Activated CD4-positive, alpha-beta T cell treated with anti-CD3 and anti-CD28 coated beads for 4 hours (primary cell): ENCODE measurements around the gene SPRED2.
A peak's percentile ranks its signal among the peaks of the same experiment; 100 is the strongest.

Experiments used
- DNase-seq, 2 donors: peaks; one replicate each; pipeline ENCODE4 v3.0.0-alpha.2; 2020

SPRED2 gene

DNA sequence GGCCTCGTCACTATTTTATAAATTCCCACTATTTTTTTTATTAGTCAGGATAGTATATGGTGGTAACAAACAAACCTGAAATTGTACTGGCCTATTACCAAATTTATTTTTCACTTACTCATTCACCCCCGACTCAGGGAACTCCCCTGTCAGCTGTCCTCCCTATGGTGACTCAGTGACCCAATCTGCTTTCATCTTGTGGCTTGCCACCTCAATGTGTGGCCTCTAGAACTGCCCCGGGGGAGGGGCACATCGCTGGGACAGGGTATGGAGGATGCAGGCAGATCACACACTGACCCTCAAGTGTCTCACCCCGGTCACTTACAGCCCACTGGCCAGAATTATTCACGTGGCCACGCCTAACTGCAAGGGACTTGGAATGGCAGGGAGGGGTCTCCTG, 133.2 kb downstream of the SPRED2 start:
- peak in 1 of 2 donors; percentile 21 for DNase-seq

DNA sequence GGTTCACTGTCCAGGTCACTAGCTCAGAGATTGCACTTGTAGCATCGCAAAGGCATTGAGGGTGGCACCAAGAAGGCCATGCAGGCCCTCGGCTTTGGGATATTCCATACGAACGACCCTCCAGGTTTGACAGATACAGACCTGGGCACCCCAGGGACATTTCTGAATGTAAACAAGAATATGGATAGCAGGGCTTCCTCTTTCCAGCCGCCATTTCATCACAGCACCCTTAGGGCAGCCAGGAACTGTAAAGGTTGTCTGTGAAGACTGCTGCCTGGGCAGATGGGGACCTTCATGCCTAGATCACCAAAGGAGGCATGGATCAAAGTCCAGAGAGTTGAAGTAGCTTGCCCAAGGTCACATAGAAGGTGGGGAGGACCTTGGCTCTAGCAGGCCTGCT, 134.3 kb downstream of the SPRED2 start:
- DNase-seq = no peak

DNA sequence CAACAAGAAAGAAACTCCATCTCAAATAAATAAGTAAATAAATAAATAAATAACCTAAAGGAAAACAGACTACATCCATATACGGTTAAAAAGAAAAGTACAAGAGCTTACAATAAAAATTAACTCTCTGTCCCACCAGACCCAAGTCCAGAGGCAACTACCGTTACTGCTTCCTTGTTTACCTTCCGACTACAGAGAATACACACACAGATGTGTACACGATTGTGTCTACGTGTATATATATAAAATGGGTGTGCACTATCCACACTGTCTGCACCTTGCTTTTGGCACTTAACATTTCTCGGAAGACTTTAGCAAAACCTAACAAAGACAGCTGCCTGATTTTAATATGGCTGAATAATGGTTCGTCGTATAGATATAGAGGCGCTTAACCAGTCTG, 134.9 kb downstream of the SPRED2 start:
- no peak for DNase-seq

DNA sequence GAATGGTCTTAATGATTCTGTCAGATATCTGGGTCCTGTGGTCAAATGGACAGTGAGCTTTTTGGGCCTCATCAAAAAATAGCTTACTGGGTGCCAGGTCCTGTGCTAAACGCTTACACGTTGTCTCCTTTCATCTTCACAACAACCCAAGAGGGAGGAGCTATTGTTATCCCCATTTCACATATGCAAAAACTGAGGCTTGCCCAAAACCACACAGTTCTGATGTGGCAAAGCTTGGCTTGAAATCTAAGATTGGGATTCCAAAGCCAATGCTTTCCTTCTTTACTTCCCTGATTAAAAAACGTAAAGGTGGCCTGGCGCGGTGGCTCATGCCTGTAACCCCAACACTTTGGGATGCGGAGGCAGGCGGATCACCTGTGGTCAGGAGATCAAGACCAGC, 135.4 kb downstream of the SPRED2 start:
- DNase-seq = no peak

DNA sequence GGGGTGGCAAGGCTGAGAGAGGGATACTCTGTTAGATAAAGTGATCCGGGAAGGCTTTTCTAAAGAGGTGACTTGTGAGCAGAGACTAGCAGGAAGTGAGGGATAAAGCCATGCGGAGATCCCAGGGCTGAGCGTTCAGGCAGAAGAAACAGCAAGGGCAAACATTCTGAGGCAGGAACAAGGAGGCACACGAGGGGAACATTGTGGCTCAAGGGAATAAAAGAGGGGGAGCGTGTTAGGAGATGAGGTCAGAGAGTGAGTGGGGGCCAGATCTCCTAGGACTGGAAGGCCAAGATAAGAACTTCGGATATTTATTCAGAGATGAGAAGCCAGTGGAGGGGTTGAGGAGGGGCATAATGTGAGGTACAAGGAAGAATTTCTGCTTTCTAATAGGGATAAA, 137.7 kb downstream of the SPRED2 start:
- DNase-seq = no peak

DNA sequence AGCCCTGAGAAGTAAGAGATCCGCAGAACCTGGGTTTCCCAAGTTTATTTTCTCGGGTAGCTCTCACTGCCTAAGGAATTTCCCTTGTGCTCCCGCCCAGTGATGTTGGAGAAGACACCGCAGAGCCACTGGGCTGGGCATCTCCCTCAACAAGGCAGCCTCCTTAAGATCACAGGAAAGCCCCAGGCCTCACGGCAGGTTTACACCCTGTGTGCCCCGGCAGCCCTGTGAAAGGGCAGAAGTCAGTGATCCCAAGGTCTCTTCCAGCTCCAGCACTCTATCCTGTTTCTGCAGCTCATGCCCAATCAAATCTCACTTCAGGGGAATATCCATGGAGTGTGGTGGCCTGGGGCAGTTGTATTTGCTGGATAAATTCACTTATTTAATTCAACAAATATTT, 138.3 kb downstream of the SPRED2 start:
- DNase-seq = no peak

DNA sequence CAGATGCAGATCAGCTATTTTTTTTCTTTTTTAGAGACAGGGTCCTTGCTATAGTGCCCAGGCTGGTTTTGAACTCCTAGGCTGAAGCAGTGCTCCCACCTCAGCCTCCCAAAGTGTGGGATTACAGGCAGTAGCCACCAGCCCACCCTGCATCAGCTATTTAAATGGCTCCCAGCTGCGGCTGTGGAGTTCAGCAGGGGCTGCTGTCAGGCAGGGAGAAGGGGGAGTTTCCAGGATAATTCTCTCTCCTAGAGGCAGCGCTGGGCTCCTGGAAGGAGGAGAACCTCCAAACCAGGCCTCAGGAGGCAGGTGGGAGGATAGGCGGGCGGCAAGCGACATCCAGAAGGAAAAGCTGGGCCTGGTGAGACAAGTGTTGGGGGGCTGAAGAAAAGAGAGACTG, 139.0 kb downstream of the SPRED2 start:
- no peak for DNase-seq

DNA sequence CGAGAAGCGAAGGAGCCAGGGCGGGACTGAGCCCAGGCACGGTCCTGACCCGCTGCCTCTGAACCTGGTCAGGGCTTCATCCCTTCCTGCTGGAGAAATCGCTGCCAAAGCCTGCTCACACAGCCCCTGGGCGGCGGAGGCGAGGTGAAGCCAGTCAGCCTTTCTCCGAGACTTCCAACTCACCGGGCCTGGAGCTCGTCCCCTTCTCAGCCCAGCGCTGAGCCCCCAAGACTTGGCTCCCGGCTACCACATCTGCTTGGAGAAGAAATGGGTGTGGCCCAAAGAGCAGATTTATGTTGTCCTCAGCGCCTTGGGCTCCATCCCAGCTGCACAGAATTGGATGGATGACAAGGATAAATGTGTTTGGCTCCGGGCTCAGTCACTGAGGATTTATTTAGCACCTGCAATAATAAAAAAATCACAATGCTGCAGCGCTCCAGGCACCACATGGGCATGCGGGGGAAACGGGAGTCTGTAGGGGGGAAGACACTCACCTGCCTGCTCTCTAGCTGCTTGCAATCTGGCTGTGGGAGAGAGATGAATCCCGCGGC, 139.9 kb downstream of the SPRED2 start:
- DNase-seq = no peak

DNA sequence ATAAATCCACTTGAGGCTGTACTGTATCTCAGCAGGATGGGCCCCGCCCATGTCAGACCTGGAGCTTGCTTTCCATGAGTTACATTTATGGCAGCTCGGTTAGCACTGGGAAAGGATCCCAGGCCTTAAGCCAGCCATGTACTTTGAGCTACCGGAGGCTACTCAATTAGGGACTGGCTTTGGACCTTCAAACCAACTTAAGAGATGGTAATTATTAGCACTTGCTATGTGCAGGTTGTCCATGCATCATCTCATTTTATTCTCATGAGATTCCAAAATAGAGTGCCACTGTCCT, 140.3 kb downstream of the SPRED2 start:
- DNase-seq = no peak

DNA sequence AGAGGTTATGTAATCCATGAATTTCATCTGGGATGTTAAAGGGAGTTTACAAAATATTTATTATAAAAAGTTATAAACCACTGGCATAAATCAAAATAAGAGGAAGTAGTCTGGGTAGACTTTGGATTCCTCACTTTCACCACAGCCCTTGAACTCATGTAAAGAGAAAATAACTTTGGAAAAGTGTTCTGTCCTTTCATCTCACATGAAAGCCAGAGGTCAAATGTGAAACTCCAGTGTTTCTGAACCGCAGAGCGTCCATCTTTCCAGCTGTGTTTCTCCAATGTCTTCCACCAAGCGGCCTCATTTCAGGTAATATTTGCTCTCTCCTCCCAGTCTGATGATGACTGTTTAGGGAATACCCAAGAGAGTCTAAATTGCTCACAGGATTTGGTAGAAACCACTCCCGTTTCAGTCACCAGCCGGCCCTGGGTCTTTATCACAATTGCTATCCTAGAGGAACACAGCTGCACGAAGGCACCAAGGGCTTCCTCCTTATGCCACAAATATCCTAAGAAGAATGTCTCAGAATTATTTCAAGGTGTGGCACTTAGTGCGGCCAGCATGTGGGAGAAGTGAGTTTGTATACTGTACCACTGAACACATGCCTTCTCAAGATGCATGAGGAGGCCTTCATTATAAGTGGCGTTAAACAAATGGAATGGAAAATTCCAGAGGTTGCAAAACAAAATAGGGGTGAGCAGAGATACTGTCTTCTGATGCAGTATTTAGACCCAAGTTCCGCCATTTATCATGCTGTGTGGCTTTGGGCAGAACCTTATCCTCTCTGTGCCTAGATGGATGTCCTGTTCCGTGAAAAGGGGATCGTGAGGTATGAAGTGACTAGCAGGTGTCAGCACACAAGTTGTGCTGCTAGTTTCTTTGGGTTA, 140.9 kb downstream of the SPRED2 start:
- no peak for DNase-seq

DNA sequence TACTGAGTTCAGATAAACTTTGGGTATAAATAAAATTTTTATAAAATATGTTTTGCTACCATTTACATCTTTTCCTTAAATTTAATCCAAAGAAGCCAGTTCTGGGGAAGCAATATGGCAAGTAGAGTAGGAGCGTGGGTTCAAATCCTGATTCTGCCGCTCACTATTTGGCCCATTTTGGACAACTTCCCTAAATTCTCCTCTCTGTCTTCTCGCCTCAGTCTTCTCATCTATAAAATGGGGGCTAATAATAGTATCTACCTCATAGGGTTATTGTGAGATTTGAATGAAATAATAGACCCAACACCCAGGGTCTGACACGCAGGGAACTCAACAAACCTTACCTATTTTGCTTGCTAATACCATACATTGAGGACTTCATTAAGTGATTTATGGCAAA, 145.0 kb downstream of the SPRED2 start:
- DNase-seq = no peak

DNA sequence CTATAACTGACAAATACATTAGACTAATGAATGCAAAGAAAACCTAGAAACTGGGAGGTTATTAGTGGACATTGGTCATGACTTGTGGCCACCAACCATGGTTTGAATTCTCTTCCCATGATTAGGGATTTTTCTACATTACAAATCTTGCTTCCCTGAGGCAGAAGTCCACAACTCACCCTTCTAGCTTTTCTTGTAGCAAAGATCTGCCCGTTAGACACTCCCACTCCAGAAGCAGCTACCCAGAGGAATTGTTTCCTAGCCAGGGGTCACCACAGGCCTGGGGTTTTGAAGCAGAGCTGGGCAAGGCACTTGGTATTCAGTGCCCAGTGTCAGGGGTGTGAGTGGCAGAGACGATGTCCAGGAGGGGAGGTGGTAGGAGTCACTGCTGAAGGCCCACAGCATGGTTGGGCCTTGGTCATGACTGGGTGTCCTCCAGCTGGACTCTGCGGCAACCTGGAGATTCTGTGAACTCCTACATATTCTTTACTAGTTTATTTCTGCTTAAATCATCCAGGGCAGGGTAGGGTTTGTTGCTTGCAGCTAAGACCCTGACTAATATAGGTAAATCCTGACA, 149.8 kb downstream of the SPRED2 start:
- no peak for DNase-seq

DNA sequence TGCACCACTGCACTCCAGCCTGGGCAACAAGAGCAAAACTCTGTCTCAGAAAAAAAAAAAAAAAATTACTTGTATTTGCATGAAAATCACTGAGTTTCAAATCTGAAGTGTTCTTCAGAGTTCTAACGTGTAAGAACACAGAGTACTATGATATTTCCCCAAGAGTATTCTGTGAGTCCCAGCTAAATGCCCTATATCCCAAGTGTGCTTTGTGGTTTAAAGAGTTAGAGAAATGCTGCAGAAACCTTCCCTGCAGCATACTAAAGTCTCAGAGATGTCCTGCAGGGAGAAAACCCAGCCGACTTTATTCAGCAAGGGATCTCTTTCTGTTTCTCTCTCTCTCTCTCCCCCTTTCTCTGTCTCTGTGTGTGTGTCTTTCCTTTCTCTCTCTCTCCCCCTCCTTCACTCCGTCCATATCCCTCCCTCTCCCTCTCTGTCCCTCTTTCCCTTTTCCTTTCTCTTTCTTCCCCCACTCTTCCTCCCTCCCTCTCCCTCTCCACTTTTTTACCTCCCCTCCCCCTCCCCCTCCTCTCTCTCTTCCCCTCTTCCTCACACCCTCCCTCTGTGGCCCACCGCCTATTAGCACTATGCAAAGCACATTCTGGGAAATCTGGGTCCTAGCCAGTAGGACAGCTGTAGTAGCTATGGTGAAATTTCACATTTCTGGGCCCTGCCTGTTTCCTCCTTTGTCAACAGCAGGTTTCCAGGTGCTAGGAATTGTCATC, 150.6 kb downstream of the SPRED2 start:
- no peak for DNase-seq

DNA sequence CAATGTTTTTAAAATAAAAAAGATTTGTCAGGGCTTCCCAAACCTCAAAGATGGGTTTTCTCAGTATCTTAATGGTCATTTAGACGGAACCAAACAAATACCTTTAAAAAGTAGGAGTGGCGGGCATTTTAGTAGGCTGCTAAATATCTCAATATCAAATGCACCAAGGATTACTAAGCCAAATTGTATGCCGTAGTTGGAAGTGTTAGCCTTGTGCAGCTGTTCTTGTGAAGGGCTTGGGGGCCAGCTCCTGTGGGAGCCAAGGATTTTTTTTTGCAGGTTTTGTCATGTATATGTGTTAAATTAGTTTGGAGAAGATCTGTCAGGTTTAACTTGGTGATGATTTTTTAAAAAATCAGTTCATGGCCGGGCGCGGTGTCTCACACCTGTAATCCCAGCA, 152.6 kb downstream of the SPRED2 start:
- DNase-seq = no peak

DNA sequence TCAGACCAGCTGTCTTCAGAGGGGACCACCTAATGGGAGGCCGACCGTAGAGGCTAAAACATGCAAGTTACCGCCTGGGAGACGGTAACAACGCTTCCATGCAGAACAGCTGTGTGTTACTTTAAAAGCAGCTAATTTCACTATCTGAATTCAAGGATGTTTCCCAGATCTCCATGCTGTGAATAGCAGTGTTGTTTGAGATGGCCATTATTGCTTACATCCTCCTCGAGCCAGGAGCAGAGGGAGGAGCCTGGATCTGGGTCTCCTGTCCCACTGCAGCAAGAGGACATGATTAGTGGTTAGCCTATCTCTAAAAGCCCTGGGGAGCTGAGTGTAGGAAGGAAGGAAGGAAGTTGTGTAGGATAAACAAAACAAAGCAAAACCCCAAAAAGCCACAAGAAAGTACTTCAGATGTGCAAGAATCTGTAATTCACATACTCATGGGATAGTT, 153.8 kb downstream of the SPRED2 start:
- no peak for DNase-seq

DNA sequence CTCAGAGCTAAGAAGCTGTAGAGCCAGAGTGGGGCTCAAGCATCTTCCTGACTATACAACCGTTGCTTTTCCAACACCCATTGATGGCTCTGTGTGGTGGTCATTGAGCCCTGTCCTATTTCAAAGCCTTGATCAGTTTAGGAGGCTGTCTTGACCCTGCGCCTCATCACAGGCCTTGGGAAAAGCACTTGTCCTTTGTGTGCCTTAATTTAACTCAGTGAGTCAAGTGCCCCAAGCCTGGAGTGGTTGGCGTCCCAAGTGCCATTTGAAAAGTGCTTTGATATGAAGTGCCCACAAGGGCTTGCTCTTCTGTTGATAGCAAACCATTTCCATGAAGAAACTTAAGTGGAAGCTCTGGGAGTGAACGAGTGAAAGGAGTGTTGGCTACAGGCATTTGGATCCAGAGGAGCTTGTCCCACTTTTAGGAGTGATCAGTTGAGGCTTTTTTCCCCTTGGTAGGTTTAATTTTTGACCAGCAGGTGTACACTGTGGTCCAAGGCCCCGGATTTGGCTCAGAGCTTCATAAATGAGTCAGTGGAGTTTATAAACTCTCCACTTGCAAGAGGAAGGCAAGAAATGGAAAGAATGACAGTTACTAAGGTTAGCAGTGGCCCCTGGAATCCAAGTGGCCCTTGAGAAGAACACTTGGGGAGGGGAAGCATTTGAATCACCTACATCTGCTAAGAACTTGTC, 154.5 kb downstream of the SPRED2 start:
- DNase-seq = no peak

DNA sequence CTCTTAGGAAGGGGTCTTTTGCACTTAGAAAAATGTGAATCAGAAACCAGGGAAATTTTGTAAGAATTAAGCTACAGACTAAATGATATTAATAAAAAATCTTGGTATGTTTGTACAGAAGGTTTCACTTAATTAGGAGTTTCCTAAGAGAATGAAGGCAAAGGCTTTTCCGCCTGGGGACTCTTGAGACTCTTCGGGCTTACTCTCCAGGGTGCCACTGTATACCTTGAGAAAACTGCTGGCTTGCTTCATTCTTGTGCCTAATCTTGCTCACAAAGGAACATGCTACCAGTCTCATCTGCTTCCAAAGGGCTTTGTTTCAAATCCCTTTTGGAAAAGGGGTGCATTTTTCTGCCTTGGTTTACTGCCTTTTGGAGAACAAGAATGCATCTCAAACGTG, 155.3 kb downstream of the SPRED2 start:
- no peak for DNase-seq

DNA sequence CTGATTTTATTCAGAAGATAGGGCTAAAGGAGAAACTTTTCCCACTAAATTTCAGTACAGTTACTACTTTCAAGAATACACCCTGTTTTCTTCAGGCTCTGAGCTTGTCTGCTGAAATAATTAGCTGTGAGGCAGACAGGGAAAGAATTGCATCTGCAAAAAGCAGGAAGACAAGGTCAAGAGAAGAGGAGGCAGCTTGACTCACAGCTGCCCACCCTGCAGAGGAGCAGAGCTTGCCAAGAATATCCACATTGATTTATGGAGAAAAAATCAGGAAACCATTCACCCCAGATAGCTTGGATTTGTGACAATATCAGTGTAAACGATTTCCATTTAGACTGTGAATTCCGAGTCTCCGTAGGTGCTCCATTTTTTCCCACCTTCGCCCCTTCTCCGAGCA, 155.8 kb downstream of the SPRED2 start:
- DNase-seq = no peak

DNA sequence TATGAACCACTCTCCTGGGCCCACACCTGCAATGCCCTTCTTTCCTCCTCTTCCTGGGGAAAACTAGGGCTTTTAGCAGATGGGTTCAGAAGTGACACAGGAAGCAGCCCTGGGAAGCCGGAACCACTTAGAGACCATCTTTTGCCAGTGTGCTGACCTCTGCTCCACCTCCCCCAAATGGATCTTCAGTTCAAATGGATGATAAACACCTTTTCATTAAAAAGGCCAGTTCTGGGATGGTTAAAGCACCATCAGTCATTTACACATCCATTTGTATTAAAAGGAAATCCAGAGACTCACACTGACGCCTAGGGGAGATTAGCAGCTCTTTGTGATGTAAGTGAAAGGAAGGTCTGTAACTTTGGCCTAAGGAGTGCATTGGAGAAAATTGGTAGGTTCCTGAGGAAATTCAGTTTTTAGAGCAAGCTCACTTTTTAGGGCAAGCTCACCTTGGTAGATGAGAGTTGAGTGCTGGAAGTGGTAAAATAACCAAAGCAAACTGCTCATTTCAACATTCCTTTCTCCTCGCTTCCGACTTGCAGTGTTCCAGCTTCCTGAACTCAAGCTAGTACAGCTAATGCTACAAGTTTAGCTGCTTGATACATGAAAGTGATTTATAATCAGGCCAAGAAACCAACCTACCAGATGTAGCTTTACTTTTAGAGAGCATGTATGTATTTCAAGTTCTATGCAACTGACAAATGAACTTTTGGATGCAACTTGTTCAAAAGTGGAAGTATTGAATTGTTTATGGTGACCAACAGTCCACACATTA, 157.1 kb downstream of the SPRED2 start:
- no peak for DNase-seq

DNA sequence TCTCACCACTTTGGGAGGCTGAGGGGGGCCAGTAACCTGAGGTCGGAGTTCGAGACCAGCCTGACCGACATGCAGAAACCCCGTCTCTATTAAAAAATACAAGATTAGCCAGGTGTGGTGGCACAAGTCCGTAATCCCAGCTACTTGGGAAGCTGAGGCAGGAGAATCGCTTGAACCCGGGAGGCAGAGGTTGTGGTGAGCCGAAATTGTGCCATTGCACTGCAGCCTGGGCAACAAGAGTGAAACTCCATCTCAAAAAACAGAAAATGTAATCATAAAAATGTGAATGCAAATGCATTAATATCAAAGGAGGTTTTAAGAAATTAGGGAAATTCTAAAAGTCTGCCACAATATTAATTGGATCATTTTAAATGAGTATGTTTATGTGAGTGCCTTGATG, 159.1 kb downstream of the SPRED2 start:
- DNase-seq = no peak

DNA sequence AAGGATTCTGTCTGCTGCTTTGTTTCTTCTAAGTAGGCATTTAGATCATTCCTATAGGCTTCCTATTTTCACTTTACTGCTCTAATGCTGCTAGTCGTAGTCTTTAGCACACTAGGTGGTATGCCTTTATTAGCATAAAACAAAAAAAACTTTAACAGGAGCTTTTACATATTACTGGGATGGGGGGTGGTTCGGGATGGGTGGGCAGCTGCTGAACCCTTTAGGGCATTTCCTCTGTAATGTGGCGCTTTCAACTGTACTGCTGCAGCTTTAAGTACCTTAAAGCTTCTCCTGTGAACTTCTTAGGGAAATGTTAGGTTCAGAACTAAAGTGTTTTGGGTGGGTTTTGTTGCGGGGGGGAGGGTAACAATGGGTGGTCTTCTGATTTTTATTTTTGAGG, 163.4 kb downstream of the SPRED2 start:
- DNase-seq = no peak

DNA sequence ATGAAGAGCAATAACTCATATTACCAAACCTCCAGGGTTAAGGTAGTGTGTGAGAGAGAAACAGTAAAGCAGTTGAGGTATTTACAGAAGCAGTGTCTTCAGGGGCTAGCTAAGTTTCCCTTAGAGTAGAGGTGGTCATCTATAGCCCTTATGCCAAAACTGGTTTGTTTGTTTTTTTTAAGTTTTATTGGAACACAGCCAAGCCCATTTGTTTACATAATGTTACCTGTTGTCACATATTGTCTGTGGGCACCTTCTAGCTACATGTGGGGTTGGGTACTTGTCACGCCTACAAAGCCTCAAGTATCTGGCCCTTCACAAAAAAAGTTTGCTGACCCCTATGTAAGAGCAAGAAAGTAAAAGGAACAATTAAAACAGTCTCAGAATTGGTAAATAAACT, 165.4 kb downstream of the SPRED2 start:
- DNase-seq = no peak

DNA sequence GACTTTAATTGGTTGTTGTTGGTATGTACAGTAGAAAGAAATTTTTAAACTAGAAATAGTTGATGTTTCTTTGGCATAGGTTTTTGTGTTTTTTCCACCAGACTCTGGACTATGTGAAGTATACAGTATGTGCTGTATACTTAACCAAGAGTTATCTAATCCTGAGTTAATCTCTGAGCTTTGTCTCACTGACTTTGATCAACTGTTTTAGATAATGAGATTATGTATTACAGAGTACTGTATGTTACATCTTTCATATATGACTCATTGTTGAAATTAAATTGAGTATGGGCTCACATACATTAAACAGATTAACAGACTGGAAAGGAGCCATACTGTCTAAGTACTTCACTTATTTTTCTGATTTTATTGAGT, 166.7 kb downstream of the SPRED2 start:
- DNase-seq = no peak
